OCI-LY7 (cell line): Measurements from ENCODE around the gene DSCAM. TPM values are rescaled to one million over a fixed set of nuclear protein-coding genes. Genes with fewer than 3 reads are reported as not detected.

ENCODE experiments used
- BruUV-seq: library from RNA; stranded (reverse); fragments of 400-500 nt; replicated peaks from 2 replicates; lab custom pipeline; 2021; lab: Mats Ljungman, UMichigan
- CTCF ChIA-PET: fragments of 300-600 bp; sonication (Branson Sonifier 250); formaldehyde crosslinking; loops from one replicate; lab custom pipeline; 2022; ENCODE audit warnings: antibody characterized with exemption; ENCODE audit not compliant: unreplicated experiment; lab: Charles Lee
- POLR2A ChIA-PET: fragments of 300-600 bp; sonication (Branson Sonifier 250); formaldehyde crosslinking; loops from one replicate; lab custom pipeline; 2022; ENCODE audit warnings: antibody characterized with exemption; lab: Charles Lee
- DNase-seq: peaks from one replicate; pipeline ENCODE4 v3.0.0-alpha.2; 2015; ENCODE audit warnings: low spot score
- H2AFZ ChIP-seq: fragments of 200-600 bp; sonication (generic), shearing (Covaris generic); 2 replicates; pipeline ENCODE4 v1.6.1; 2014; ENCODE audit warnings: mild to moderate bottlenecking, antibody characterized with exemption, low read length, moderate library complexity
- H3K27ac ChIP-seq: fragments of 200-600 bp; sonication (generic); 2 replicates; pipeline ENCODE4 v1.5.1; 2014; ENCODE audit warnings: mixed run types, low read depth, mild to moderate bottlenecking, moderate library complexity, low read length, inconsistent platforms; ENCODE audit not compliant: poor library complexity, severe bottlenecking
- H3K36me3 ChIP-seq: fragments of 200-600 bp; sonication (generic); 2 replicates; pipeline ENCODE4 v1.6.1; 2014; ENCODE audit warnings: mild to moderate bottlenecking, antibody characterized with exemption, low read length, moderate library complexity, mixed read lengths; ENCODE audit not compliant: insufficient read depth
- H3K4me1 ChIP-seq: fragments of 200-600 bp; sonication (generic); 2 replicates; pipeline ENCODE4 v1.5.1; 2014; ENCODE audit warnings: mild to moderate bottlenecking, low read length; ENCODE audit not compliant: insufficient read depth, poor library complexity, severe bottlenecking
- H3K4me2 ChIP-seq: fragments of 200-600 bp; sonication (generic); 2 replicates; pipeline ENCODE4 v1.6.1; 2014; ENCODE audit warnings: mild to moderate bottlenecking, low read length
- H3K4me3 ChIP-seq: fragments of 200-600 bp; sonication (generic); 2 replicates; pipeline ENCODE4 v1.5.1; 2014; ENCODE audit warnings: mild to moderate bottlenecking, low read depth, low read length; ENCODE audit not compliant: poor library complexity, severe bottlenecking
- H3K79me2 ChIP-seq: fragments of 200-600 bp; sonication (generic); 2 replicates; pipeline ENCODE4 v1.6.1; 2016; ENCODE audit warnings: low read depth, mild to moderate bottlenecking, low read length, moderate library complexity, mixed read lengths; ENCODE audit not compliant: insufficient read depth
- H3K9me2 ChIP-seq: fragments of 200-600 bp; sonication (generic); 2 replicates; pipeline ENCODE4 v1.6.1; 2016; ENCODE audit warnings: mild to moderate bottlenecking, low read length, mixed read lengths; ENCODE audit not compliant: insufficient read depth
- H3K9me3 ChIP-seq: fragments of 200-600 bp; sonication (generic); 2 replicates; pipeline ENCODE4 v1.6.1; 2014; ENCODE audit warnings: mild to moderate bottlenecking, mixed run types, low read length, mixed read lengths
- H4K20me1 ChIP-seq: fragments of 200-600 bp; sonication (generic); 2 replicates; pipeline ENCODE4 v1.6.1; 2014; ENCODE audit warnings: mild to moderate bottlenecking, antibody characterized with exemption, low read length, moderate library complexity, mixed read lengths; ENCODE audit not compliant: insufficient read depth
- EZH2phosphoT487 ChIP-seq: fragments of 200-600 bp; sonication (generic); IDR thresholded peaks from 2 replicates; pipeline ENCODE4 v1.6.1; 2018; ENCODE audit warnings: low read depth, borderline replicate concordance, mild to moderate bottlenecking, mixed run types, antibody characterized with exemption, low read length, moderate library complexity, mixed read lengths
- intact Hi-C: fragments of 100-400 bp; cut with micrococcal nuclease; formaldehyde crosslinking; loops from one replicate; pipeline ENCODE4 v1.10.0; 2022; ENCODE audit not compliant: unreplicated experiment
- total RNA-seq, 2 experiments: library from RNA; depleted of rRNA in 1 of 2; stranded (reverse); fragments of >200 nt in 1 of 2; shearing (Covaris generic) in 1 of 2; gene quantifications; 2 replicates each; pipeline ENCODE4 v1.2.3, GENCODE V29; 2014 to 2022
- TF ChIP-seq, protein P1 (sequence below): fragments of 200-600 bp; sonication (generic); conservative IDR thresholded peaks from 2 replicates; pipeline ENCODE4 v1.5.1; 2014; ENCODE audit warnings: mild to moderate bottlenecking, antibody characterized with exemption, low read length, moderate library complexity, mixed read lengths

The DSCAM gene
- total RNA-seq, 2 experiments from 2014 or later, result not detected

GRCh38 chr21:40340357-40340756 is 506.6 kb downstream of the DSCAM start:
- H3K9me3 ChIP-seq, result no peaks in the 10 kb centered on the region
- H4K20me1 ChIP-seq, result no peaks in the 10 kb centered on the region
- H3K27ac ChIP-seq, result no peak overlapping the region
- no peaks in the 10 kb centered on the region for H3K9me2 ChIP-seq
- ChIA-PET POLR2A (no interaction called here), CTCF (no interaction called here)
- H3K4me3 ChIP-seq, result no peak overlapping the region
- intact Hi-C loops, result no loop called here
- H3K4me1 ChIP-seq, result no peaks in the 10 kb centered on the region
- no peak for DNase-seq
- H3K79me2 ChIP-seq, result no peaks in the 10 kb centered on the region
- no peak overlapping the region for H2AFZ ChIP-seq
- no peak overlapping the region for H3K4me2 ChIP-seq
- no peaks in the 10 kb centered on the region for H3K36me3 ChIP-seq
- no TSS peak for BruUV-seq
- no peak for TF ChIP-seq EZH2phosphoT487
- TF ChIP-seq, protein P1, sequence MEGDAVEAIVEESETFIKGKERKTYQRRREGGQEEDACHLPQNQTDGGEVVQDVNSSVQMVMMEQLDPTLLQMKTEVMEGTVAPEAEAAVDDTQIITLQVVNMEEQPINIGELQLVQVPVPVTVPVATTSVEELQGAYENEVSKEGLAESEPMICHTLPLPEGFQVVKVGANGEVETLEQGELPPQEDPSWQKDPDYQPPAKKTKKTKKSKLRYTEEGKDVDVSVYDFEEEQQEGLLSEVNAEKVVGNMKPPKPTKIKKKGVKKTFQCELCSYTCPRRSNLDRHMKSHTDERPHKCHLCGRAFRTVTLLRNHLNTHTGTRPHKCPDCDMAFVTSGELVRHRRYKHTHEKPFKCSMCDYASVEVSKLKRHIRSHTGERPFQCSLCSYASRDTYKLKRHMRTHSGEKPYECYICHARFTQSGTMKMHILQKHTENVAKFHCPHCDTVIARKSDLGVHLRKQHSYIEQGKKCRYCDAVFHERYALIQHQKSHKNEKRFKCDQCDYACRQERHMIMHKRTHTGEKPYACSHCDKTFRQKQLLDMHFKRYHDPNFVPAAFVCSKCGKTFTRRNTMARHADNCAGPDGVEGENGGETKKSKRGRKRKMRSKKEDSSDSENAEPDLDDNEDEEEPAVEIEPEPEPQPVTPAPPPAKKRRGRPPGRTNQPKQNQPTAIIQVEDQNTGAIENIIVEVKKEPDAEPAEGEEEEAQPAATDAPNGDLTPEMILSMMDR, result no peak

DNA sequence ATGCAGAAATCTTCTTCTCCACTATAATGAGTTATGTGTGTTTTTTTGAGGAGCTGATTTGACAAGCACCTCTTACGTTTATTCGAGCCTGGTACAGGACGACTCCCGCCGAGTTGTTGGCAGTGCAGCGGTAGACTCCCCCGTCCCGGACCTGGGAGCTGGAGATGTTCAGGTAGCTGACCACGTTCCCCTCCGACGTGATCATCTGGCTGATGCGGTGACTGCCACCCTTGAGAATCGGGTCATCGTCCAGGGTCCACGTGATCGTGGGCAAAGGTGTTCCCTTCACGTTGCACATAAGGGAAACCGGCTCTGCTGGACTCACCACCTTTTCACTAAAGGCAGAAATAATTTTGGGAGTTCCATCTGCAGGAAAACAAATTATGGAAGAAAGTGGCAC is 507.9 kb downstream of the DSCAM start:
- Histone ChIP-seq H3K4me1 (no peaks in the 10 kb centered on the region), H2AFZ (no peak overlapping the region), H3K4me2 (no peak overlapping the region), H3K27ac (no peak overlapping the region), H3K9me3 (no peaks in the 10 kb centered on the region), H3K36me3 (no peaks in the 10 kb centered on the region), H3K79me2 (no peaks in the 10 kb centered on the region), H4K20me1 (no peaks in the 10 kb centered on the region), H3K4me3 (no peak overlapping the region), H3K9me2 (no peaks in the 10 kb centered on the region)
- BruUV-seq, result no TSS peak
- ChIA-PET CTCF (no interaction called here), POLR2A (interaction anchor here (0.6 kb wide), 1 partner anchor 266 kb away, joined by 3 read pairs; no protein-coding TSS in a partner anchor)
- DNase-seq, result no peak
- intact Hi-C loops, result no loop called here
- TF ChIP-seq, protein P1, result no peak
- TF ChIP-seq EZH2phosphoT487, result no peak

- Histone ChIP-seq H3K36me3 (no peaks in the 10 kb centered on the region), H4K20me1 (no peaks in the 10 kb centered on the region), H3K4me2 (no peak overlapping the region), H3K79me2 (no peaks in the 10 kb centered on the region), H3K9me2 (no peaks in the 10 kb centered on the region), H2AFZ (no peak overlapping the region), H3K4me3 (no peak overlapping the region), H3K4me1 (no peaks in the 10 kb centered on the region), H3K27ac (no peak overlapping the region), H3K9me3 (no peaks in the 10 kb centered on the region)
- TF ChIP-seq EZH2phosphoT487, result no peak
- TF ChIP-seq, protein P1, result no peak
- ChIA-PET POLR2A (no interaction called here), CTCF (no interaction called here)
- intact Hi-C loops, result no loop called here
- no TSS peak for BruUV-seq
- DNase-seq, result no peak
Observed at GRCh38 chr21:40337981-40338380, 509.0 kb downstream of the DSCAM start.
